GM23338 (cell line): ENCODE data around the gene FGFR2.

Experiments
- CREB1 ChIP-seq: fragments of 250-450 bp; sonication (Bioruptor Pico); IDR thresholded peaks from 2 replicates; pipeline ENCODE4 v1.5.0; 2020; ENCODE audit warnings: low read depth, mild to moderate bottlenecking, moderate library complexity
- CTCF ChIP-seq, 2 experiments: fragments of 200-600 bp in 1 of 2; sonication (generic) in 1 of 2; conservative IDR thresholded peaks; 2 replicates each; pipeline versions ENCODE4 v1.5.1 to v1.6.1; 2016 to 2017; ENCODE audit warnings: antibody characterized with exemption in 2 of 2, low read depth in 2 of 2, mild to moderate bottlenecking in 2 of 2, moderate library complexity in 1 of 2
- ETS1 ChIP-seq: IDR thresholded peaks from 2 replicates; pipeline ENCODE4 v1.6.1; 2016; ENCODE audit warnings: antibody characterized with exemption
- EZH2 ChIP-seq: fragments of 200-600 bp; sonication (generic); IDR thresholded peaks from one replicate; pipeline ENCODE4 v1.8.0; 2017; ENCODE audit warnings: antibody characterized with exemption, mild to moderate bottlenecking, low read depth; ENCODE audit not compliant: unreplicated experiment
- EZH2phosphoT487 ChIP-seq: fragments of 200-600 bp; sonication (generic); IDR thresholded peaks from one replicate; pipeline ENCODE4 v1.8.1; 2018; ENCODE audit warnings: antibody characterized with exemption; ENCODE audit not compliant: unreplicated experiment
- JUNB ChIP-seq: IDR thresholded peaks from one replicate; pipeline ENCODE4 v1.6.1; 2016; ENCODE audit warnings: antibody characterized with exemption; ENCODE audit not compliant: unreplicated experiment
- NANOG ChIP-seq: IDR thresholded peaks from 2 replicates; pipeline ENCODE4 v1.6.1; 2016; ENCODE audit warnings: antibody characterized with exemption, borderline replicate concordance
- POLR2AphosphoS5 ChIP-seq: IDR thresholded peaks from 2 replicates; pipeline ENCODE4 v1.6.1; 2016; ENCODE audit warnings: antibody characterized with exemption, low read depth
- REST ChIP-seq: IDR thresholded peaks from one replicate; pipeline ENCODE4 v1.6.1; 2018; ENCODE audit warnings: antibody characterized with exemption; ENCODE audit not compliant: unreplicated experiment
- STAT1 ChIP-seq: IDR thresholded peaks from one replicate; pipeline ENCODE4 v1.6.1; 2016; ENCODE audit warnings: antibody characterized with exemption; ENCODE audit not compliant: unreplicated experiment
- ZNF114 ChIP-seq: fragments of 250-450 bp; sonication (Bioruptor Pico); IDR thresholded peaks from 2 replicates; pipeline ENCODE4 v1.5.0; 2020; ENCODE audit warnings: mild to moderate bottlenecking, moderate library complexity
- ZNF331 ChIP-seq: fragments of 250-450 bp; sonication (Bioruptor Pico); IDR thresholded peaks from 2 replicates; pipeline ENCODE4 v1.5.0; 2020; ENCODE audit warnings: low read depth, mild to moderate bottlenecking, moderate library complexity
- ZNF462 ChIP-seq: fragments of 250-450 bp; sonication (Bioruptor Pico); IDR thresholded peaks from 2 replicates; pipeline ENCODE4 v1.5.0; 2020; ENCODE audit warnings: mild to moderate bottlenecking, moderate library complexity

GRCh38 chr10:121578965-121579364, 19.3 kb downstream of the FGFR2 start:
- TF ChIP-seq CTCF (conservative IDR thresholded peaks at IDR 0.05; ENCODE audit: low read depth in 2 of 2) (no peak), EZH2 (no peak), EZH2phosphoT487 (no peak), POLR2AphosphoS5 (no peak), NANOG (no peak), ETS1 (no peak), JUNB (no peak), CREB1 (CRISPR knock-in tag) (no peak), REST (no peak), ZNF114 (CRISPR knock-in tag) (no peak), ZNF462 (no peak), STAT1 (no peak), ZNF331 (CRISPR knock-in tag) (no peak)
